DOHH2 (cell line): ENCODE results near the gene INPP4B.

ENCODE experiments used
- H3F3A ChIP-seq: fragments of 200-600 bp; sonication (generic), shearing (Covaris generic); 2 replicates; pipeline ENCODE4 v1.6.0; 2016; ENCODE audit warnings: antibody characterized with exemption, mild to moderate bottlenecking; ENCODE audit not compliant: control insufficient read depth, insufficient read depth
- H3K27ac ChIP-seq: fragments of 200-600 bp; sonication (generic); 2 replicates; pipeline ENCODE4 v1.5.1; 2014; ENCODE audit warnings: low read depth, mild to moderate bottlenecking, low read length, moderate library complexity
- H3K27me3 ChIP-seq: fragments of 200-600 bp; sonication (generic); 2 replicates; pipeline ENCODE4 v1.6.1; 2014; ENCODE audit warnings: mild to moderate bottlenecking, low read length, mixed read lengths; ENCODE audit not compliant: control insufficient read depth
- H3K36me3 ChIP-seq: fragments of 200-600 bp; sonication (generic); 2 replicates; pipeline ENCODE4 v1.6.1; 2014; ENCODE audit warnings: mild to moderate bottlenecking, low read length, moderate library complexity, mixed read lengths; ENCODE audit not compliant: control insufficient read depth
- H3K4me1 ChIP-seq: fragments of 200-600 bp; sonication (generic); 2 replicates; pipeline ENCODE4 v1.6.1; 2014; ENCODE audit warnings: mild to moderate bottlenecking, low read length, mixed read lengths; ENCODE audit not compliant: control insufficient read depth
- H3K4me2 ChIP-seq: fragments of 200-600 bp; sonication (generic); 2 replicates; pipeline ENCODE4 v1.6.0; 2014; ENCODE audit warnings: mild to moderate bottlenecking, low read length, moderate library complexity
- H3K4me3 ChIP-seq: fragments of 200-600 bp; sonication (generic); 2 replicates; pipeline ENCODE4 v1.5.1; 2014; ENCODE audit warnings: mild to moderate bottlenecking, low read length, mixed read lengths
- H3K79me2 ChIP-seq: fragments of 200-600 bp; sonication (generic); 2 replicates; pipeline ENCODE4 v1.6.1; 2014; ENCODE audit warnings: mild to moderate bottlenecking, low read length, mixed read lengths; ENCODE audit not compliant: control insufficient read depth
- H3K9me2 ChIP-seq: fragments of 200-600 bp; sonication (generic); replicated peaks from 2 replicates; pipeline ENCODE4 v1.6.1; 2014; ENCODE audit warnings: mild to moderate bottlenecking, low read length, mixed read lengths; ENCODE audit not compliant: control insufficient read depth
- H3K9me3 ChIP-seq: fragments of 200-600 bp; sonication (generic); 2 replicates; pipeline ENCODE4 v1.6.1; 2014; ENCODE audit warnings: antibody characterized with exemption, low read length, mixed read lengths; ENCODE audit not compliant: control insufficient read depth, insufficient read depth
- H4K20me1 ChIP-seq: fragments of 200-600 bp; sonication (generic); 2 replicates; pipeline ENCODE4 v1.6.0; 2014; ENCODE audit warnings: low read depth, mild to moderate bottlenecking, antibody characterized with exemption, low read length, moderate library complexity; ENCODE audit not compliant: control insufficient read depth, insufficient read depth
- CTCF ChIP-seq: fragments of 200-600 bp; sonication (generic); IDR thresholded peaks from one replicate; pipeline ENCODE4 v1.5.1; 2014; ENCODE audit warnings: antibody characterized with exemption, mild to moderate bottlenecking, low read depth, low read length; ENCODE audit not compliant: poor library complexity, severe bottlenecking
- EZH2phosphoT487 ChIP-seq: fragments of 200-600 bp; sonication (generic); IDR thresholded peaks from 2 replicates; pipeline ENCODE4 v1.6.1; 2017; ENCODE audit warnings: borderline replicate concordance, mild to moderate bottlenecking, antibody characterized with exemption, low read length, moderate library complexity, mixed read lengths

INPP4B gene

GRCh38 chr4:142719854-142720541 lies 126.1 kb downstream of the INPP4B start:
- Histone ChIP-seq H3K4me2 (no peak overlapping the region), H3K4me1 (no peaks in the 10 kb centered on the region), H3K36me3 (no peaks in the 10 kb centered on the region), H3K27me3 (no peaks in the 10 kb centered on the region), H3K9me3 (no peaks in the 10 kb centered on the region), H3K4me3 (no peak overlapping the region), H4K20me1 (no peaks in the 10 kb centered on the region), H3K27ac (no peak overlapping the region), H3K79me2 (no peaks in the 10 kb centered on the region), H3F3A (no peaks in the 10 kb centered on the region), H3K9me2 (no peaks in the 10 kb centered on the region)
- TF ChIP-seq EZH2phosphoT487 (no peak), CTCF (peak; percentile 18)

GRCh38 chr4:142718981-142719380 lies 127.1 kb downstream of the INPP4B start:
- Histone ChIP-seq H3K27me3 (no peaks in the 10 kb centered on the region), H3F3A (no peaks in the 10 kb centered on the region), H3K27ac (no peak overlapping the region), H3K36me3 (no peaks in the 10 kb centered on the region), H3K79me2 (no peaks in the 10 kb centered on the region), H3K9me3 (no peaks in the 10 kb centered on the region), H3K9me2 (no peaks in the 10 kb centered on the region), H3K4me2 (no peak overlapping the region), H3K4me1 (no peaks in the 10 kb centered on the region), H3K4me3 (no peak overlapping the region), H4K20me1 (no peaks in the 10 kb centered on the region)
- TF ChIP-seq EZH2phosphoT487: no peak
- TF ChIP-seq CTCF: no peak

DNA sequence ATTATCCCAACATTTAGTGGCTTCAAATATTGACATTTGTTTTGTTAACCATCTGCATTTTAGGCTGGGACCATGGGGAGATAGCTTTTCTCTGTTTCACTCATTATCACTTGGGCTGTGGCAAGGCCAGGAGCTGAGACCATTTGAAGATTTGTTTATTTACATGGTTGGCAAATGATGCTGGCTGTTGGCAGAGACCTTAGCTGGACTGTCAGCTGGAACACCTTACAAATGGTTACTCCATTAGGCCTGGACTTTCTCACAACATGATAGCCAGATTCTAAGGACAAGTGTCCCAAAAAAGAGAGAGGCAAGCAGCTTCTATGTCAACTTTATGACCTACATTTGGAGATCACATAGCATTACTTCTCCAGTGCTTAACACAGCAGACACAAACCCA lies 130.4 kb downstream of the INPP4B start:
- no peaks in the 10 kb centered on the region for H3F3A ChIP-seq
- H3K27ac ChIP-seq: no peak overlapping the region
- H3K9me3 ChIP-seq: no peaks in the 10 kb centered on the region
- no peaks in the 10 kb centered on the region for H3K4me1 ChIP-seq
- H3K4me2 ChIP-seq: no peak overlapping the region
- no peak for TF ChIP-seq EZH2phosphoT487
- no peak for TF ChIP-seq CTCF
- H3K9me2 ChIP-seq: no peaks in the 10 kb centered on the region
- no peaks in the 10 kb centered on the region for H3K79me2 ChIP-seq
- H3K36me3 ChIP-seq: no peaks in the 10 kb centered on the region
- no peaks in the 10 kb centered on the region for H3K27me3 ChIP-seq
- H3K4me3 ChIP-seq: no peak overlapping the region
- H4K20me1 ChIP-seq: no peaks in the 10 kb centered on the region
